T-helper 1 cell treated with Interleukin-12 subunit alpha and Interleukin-12 subunit beta and Interleukin-4 antibody, amounts not matched to agents 30 μg/mL and 1 μg/mL, for 36 hours (primary cell): Measurements from ENCODE around the gene TET1.
"Not testable (repeated sequence)": the region's sequence is repeated elsewhere in the genome, so short reads cannot be mapped to it uniquely, and the experiment has no call there.

Experiments
- H3K27ac Mint-ChIP-seq: one replicate; pipeline ENCODE4 v1.8.0; 2021; ENCODE audit warnings: mild to moderate bottlenecking, mixed read lengths
- H3K27me3 Mint-ChIP-seq: one replicate; pipeline ENCODE4 v1.8.0; 2021; ENCODE audit warnings: low read depth, mixed read lengths
- H3K36me3 Mint-ChIP-seq: one replicate; pipeline ENCODE4 v1.8.0; 2021; ENCODE audit warnings: low read depth, mixed read lengths
- H3K4me1 Mint-ChIP-seq: one replicate; pipeline ENCODE4 v1.8.0; 2021; ENCODE audit warnings: low read depth, mixed read lengths
- H3K4me3 Mint-ChIP-seq: one replicate; pipeline ENCODE4 v1.8.0; 2021; ENCODE audit warnings: mild to moderate bottlenecking, moderate library complexity, mixed read lengths
- H3K9me3 Mint-ChIP-seq: one replicate; pipeline ENCODE4 v1.8.0; 2021; ENCODE audit warnings: mixed read lengths

The TET1 gene

GRCh38 chr10:68560186-68560942 lies at the start of gene TET1:
Gene TET1 (plus strand): TSS chr10:68560337. CDS start chr10:68572339, 12,002 bp downstream.
- Mint-ChIP-seq H3K4me3 (peak within 1 kb of the TSS; percentile 65), H3K27me3 (peaks cover 66% of the 10 kb centered on the region), H3K36me3 (peaks cover 1% of the 10 kb centered on the region), H3K9me3 (no peaks in the 10 kb centered on the region), H3K27ac (no peak within 1 kb of the TSS), H3K4me1 (peaks cover 19% of the 10 kb centered on the region)

- H3K4me1 Mint-ChIP-seq, H3K27ac Mint-ChIP-seq, H3K27me3 Mint-ChIP-seq, H3K4me3 Mint-ChIP-seq, H3K36me3 Mint-ChIP-seq, H3K9me3 Mint-ChIP-seq: not testable (repeated sequence)
Observed at GRCh38 chr10:68516216-68516615, 43.9 kb upstream of the TET1 start.

- Mint-ChIP-seq H3K27ac (no peak overlapping the region), H3K4me1 (no peaks in the 10 kb centered on the region), H3K27me3 (no peaks in the 10 kb centered on the region), H3K4me3 (no peak overlapping the region), H3K36me3 (peaks cover 6% of the 10 kb centered on the region), H3K9me3 (no peaks in the 10 kb centered on the region)
Observed at GRCh38 chr10:68516766-68517165, 43.4 kb upstream of the TET1 start.

DNA sequence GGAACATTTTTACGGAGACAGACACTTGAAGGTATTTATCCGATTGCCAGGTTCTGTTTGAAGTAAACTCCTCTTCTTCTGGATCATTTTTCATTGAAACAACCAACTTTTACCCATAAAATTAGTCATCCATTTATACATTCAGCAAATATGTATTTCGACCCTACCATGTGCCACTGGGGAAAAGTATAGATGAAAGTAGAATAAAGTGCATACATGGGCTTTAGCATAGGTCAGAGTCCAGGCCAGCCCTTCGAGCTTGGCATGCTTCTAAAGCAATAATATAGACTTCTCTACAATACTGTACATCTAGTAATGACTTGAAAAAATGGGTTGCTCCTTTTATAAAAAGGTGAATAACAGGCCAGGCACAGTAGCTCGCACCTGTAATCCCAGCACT lies 42.9 kb upstream of the TET1 start:
- no peaks in the 10 kb centered on the region for H3K9me3 Mint-ChIP-seq
- no peak overlapping the region for H3K4me3 Mint-ChIP-seq
- no peaks in the 10 kb centered on the region for H3K27me3 Mint-ChIP-seq
- no peak overlapping the region for H3K27ac Mint-ChIP-seq
- no peaks in the 10 kb centered on the region for H3K4me1 Mint-ChIP-seq
- H3K36me3 Mint-ChIP-seq, result peaks cover 6% of the 10 kb centered on the region

- not testable (repeated sequence) for H3K4me3 Mint-ChIP-seq, H3K27me3 Mint-ChIP-seq, H3K9me3 Mint-ChIP-seq, H3K27ac Mint-ChIP-seq, H3K4me1 Mint-ChIP-seq, H3K36me3 Mint-ChIP-seq
Observed at GRCh38 chr10:68518609-68519008, 41.5 kb upstream of the TET1 start.

GRCh38 chr10:68525490-68526038 lies 34.6 kb upstream of the TET1 start:
- H3K4me1 Mint-ChIP-seq, H3K9me3 Mint-ChIP-seq, H3K27me3 Mint-ChIP-seq, H3K27ac Mint-ChIP-seq, H3K4me3 Mint-ChIP-seq, H3K36me3 Mint-ChIP-seq: not testable (repeated sequence)

DNA sequence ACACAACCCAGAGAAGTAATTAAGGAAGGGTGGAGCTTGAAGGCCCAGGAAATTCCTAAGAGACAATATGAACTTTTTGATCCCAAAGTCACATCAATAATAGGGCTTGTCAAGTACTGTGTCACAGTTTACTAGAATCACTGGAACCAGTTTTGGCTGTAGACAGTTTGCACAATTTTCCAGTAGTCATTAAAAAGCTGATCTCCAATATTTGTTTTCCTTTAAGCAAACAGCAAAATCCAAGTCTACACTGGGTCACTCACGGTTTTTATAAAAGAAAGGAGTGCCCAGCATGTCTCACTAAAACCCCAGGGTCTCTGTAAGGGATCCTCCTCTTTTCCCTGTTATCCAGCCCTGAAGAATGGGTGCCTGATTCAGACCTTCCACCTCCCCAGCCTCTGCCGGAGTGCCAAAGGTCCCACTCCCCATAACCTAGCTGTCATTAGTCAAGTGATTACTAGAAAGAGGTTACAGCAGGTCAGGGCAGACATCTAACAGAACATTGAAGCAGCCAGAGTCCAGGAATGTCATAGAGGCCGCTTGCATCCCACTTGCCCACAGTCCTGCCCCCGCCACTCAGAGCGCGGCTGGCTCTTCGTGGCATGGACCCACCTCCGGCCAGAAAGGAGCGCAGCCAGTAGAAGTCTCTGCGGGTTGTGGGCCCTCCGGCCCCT lies 33.4 kb upstream of the TET1 start:
- Mint-ChIP-seq H3K27me3 (no peaks in the 10 kb centered on the region), H3K9me3 (no peaks in the 10 kb centered on the region), H3K4me1 (peaks cover 5% of the 10 kb centered on the region), H3K4me3 (peak overlapping the region; percentile 94), H3K36me3 (peaks cover 4% of the 10 kb centered on the region), H3K27ac (peak overlapping the region; percentile 86)

DNA sequence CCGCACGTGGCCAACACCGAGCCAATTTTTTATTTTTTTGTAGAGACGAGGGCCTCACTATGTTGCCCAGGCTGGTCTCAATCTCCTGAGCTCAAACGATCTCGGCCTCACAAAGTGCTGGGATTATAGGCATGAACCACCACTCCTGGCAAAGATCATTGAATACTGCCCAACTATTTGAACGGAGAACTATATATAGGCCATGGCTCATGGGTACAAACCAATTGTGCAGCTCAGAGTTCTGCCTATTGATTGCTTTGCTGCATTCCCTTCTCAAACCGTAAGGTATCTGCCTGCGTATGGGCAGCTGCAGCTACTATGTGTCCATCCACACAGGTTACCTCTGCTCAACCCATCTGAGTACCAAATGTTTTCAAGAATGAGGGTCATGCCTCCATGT lies 23.2 kb upstream of the TET1 start:
- H3K4me3 Mint-ChIP-seq, result no peak overlapping the region
- H3K27ac Mint-ChIP-seq, result no peak overlapping the region
- H3K27me3 Mint-ChIP-seq, result no peaks in the 10 kb centered on the region
- H3K4me1 Mint-ChIP-seq, result no peaks in the 10 kb centered on the region
- no peaks in the 10 kb centered on the region for H3K36me3 Mint-ChIP-seq
- H3K9me3 Mint-ChIP-seq, result no peaks in the 10 kb centered on the region

- Mint-ChIP-seq H3K4me3 (no peak overlapping the region), H3K9me3 (no peaks in the 10 kb centered on the region), H3K4me1 (no peaks in the 10 kb centered on the region), H3K27ac (no peak overlapping the region), H3K27me3 (no peaks in the 10 kb centered on the region), H3K36me3 (no peaks in the 10 kb centered on the region)
Observed at GRCh38 chr10:68537796-68538195, 22.3 kb upstream of the TET1 start.

DNA sequence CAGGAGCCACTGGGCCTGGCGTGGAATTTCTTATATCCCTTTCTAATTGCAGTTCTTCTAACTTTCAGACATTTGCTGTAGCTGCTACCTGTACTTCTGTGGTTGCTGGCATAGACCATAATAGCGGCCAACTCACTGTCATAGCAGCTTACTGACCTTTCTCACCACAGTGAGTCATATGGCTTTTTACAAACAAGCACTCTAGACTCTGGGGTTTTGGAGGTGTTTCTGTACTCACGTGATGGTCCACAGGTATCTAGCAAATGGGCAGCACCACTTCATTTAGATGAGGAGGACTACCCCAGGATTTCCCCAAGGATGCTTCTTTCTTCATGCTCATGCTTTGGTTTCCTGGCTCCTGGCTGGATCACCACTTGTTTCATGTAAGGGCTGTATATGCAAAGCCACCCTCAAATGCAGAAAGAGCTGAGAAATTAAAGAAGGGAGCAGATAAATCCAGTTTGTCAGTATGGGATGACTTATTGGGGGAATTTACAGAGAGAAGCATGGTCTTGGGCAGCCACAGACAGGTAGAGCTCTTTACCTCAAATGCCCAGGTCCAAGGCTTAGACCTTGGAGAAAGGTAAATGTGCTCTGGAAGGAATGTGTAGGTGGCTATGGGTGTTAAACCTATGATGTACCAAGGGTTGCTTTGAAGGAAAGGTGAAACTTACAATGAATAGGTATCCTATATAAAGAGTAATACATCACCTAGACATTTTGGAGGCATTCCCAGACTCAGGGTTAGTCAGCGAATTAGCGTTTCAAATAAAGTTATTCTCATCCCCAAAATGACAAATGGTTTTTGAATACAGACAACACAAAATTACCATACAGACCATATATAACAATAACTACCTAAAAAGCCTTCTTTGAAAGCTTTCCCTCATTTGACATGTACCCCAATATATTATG lies 16.9 kb upstream of the TET1 start:
- Mint-ChIP-seq H3K4me1 (no peaks in the 10 kb centered on the region), H3K27ac (no peak overlapping the region), H3K9me3 (no peaks in the 10 kb centered on the region), H3K4me3 (no peak overlapping the region), H3K27me3 (no peaks in the 10 kb centered on the region), H3K36me3 (no peaks in the 10 kb centered on the region)

- H3K27me3 Mint-ChIP-seq, result no peaks in the 10 kb centered on the region
- H3K27ac Mint-ChIP-seq, result no peak overlapping the region
- no peaks in the 10 kb centered on the region for H3K36me3 Mint-ChIP-seq
- no peak overlapping the region for H3K4me3 Mint-ChIP-seq
- no peaks in the 10 kb centered on the region for H3K9me3 Mint-ChIP-seq
- peaks cover 2% of the 10 kb centered on the region for H3K4me1 Mint-ChIP-seq
Observed at GRCh38 chr10:68550747-68551411, 9.3 kb upstream of the TET1 start.

GRCh38 chr10:68553138-68553537 lies 7.0 kb upstream of the TET1 start:
- peaks cover 7% of the 10 kb centered on the region for H3K27me3 Mint-ChIP-seq
- H3K4me3 Mint-ChIP-seq, result no peak overlapping the region
- H3K36me3 Mint-ChIP-seq, result no peaks in the 10 kb centered on the region
- H3K9me3 Mint-ChIP-seq, result no peaks in the 10 kb centered on the region
- peaks cover 2% of the 10 kb centered on the region for H3K4me1 Mint-ChIP-seq
- no peak overlapping the region for H3K27ac Mint-ChIP-seq

- Mint-ChIP-seq H3K36me3 (no peaks in the 10 kb centered on the region), H3K4me1 (peaks cover 2% of the 10 kb centered on the region), H3K27ac (no peak overlapping the region), H3K9me3 (no peaks in the 10 kb centered on the region), H3K27me3 (peaks cover 9% of the 10 kb centered on the region), H3K4me3 (no peak overlapping the region)
Observed at GRCh38 chr10:68553599-68553998, 6.5 kb upstream of the TET1 start.

- Mint-ChIP-seq H3K36me3 (peaks cover 1% of the 10 kb centered on the region), H3K4me3 (no peak overlapping the region), H3K27me3 (peaks cover 48% of the 10 kb centered on the region), H3K4me1 (peaks cover 19% of the 10 kb centered on the region), H3K9me3 (no peaks in the 10 kb centered on the region), H3K27ac (no peak overlapping the region)
Observed at GRCh38 chr10:68558478-68558877, 1.7 kb upstream of the TET1 start.
